Activated naive CD4-positive, alpha-beta T cell treated with anti-CD3 and anti-CD28 coated beads for 36 hours (primary cell): ENCODE measurements around the gene CSAD. TPM values are rescaled to one million over a fixed set of nuclear protein-coding genes. Genes with fewer than 3 reads are reported as not detected.
"Not testable (repeated sequence)": the region's sequence is repeated elsewhere in the genome, so short reads cannot be mapped to it uniquely, and the experiment has no call there.

Source experiments
- CTCF ChIA-PET: fragments of 350-600 bp; sonication (Branson Sonifier 250); formaldehyde crosslinking; loops from one replicate; lab custom pipeline; 2021; ENCODE audit warnings: antibody characterized with exemption; lab: Charles Lee
- DNase-seq: peaks from one replicate; pipeline ENCODE4 v3.0.0-alpha.2; 2020
- H3K27ac Mint-ChIP-seq: one replicate; pipeline ENCODE4 v1.8.0; 2021; ENCODE audit warnings: mild to moderate bottlenecking, mixed read lengths
- H3K27me3 Mint-ChIP-seq: one replicate; pipeline ENCODE4 v1.8.0; 2021; ENCODE audit warnings: low read depth, mixed read lengths
- H3K36me3 Mint-ChIP-seq: one replicate; pipeline ENCODE4 v1.8.0; 2021; ENCODE audit warnings: low read depth, mixed read lengths
- H3K4me1 Mint-ChIP-seq: one replicate; pipeline ENCODE4 v1.8.0; 2021; ENCODE audit warnings: low read depth, mixed read lengths
- H3K4me3 Mint-ChIP-seq: one replicate; pipeline ENCODE4 v1.8.0; 2021; ENCODE audit warnings: mild to moderate bottlenecking, moderate library complexity, mixed read lengths
- H3K9me3 Mint-ChIP-seq: one replicate; pipeline ENCODE4 v1.8.0; 2021; ENCODE audit warnings: mixed read lengths
- intact Hi-C: fragments of 100-400 bp; cut with micrococcal nuclease; formaldehyde crosslinking; loops from one replicate; pipeline ENCODE4 v1.15.1; 2023
- total RNA-seq, 2 experiments: library from RNA; stranded (reverse); gene quantifications; one replicate each; pipeline ENCODE4 v1.2.3, GENCODE V29; 2021

The CSAD gene
- total RNA-seq, 2 experiments from 2014 or later: 31.5 to 32.3 TPM

GRCh38 chr12:53122961-53123468, 57.7 kb downstream of the CSAD start:
- CTCF ChIA-PET: no interaction called here
- no peaks in the 10 kb centered on the region for H3K27me3 Mint-ChIP-seq
- no peaks in the 10 kb centered on the region for H3K36me3 Mint-ChIP-seq
- DNase-seq: no peak
- H3K4me3 Mint-ChIP-seq: no peak overlapping the region
- H3K27ac Mint-ChIP-seq: no peak overlapping the region
- intact Hi-C loops: no loop called here
- no peaks in the 10 kb centered on the region for H3K9me3 Mint-ChIP-seq
- no peaks in the 10 kb centered on the region for H3K4me1 Mint-ChIP-seq

DNA sequence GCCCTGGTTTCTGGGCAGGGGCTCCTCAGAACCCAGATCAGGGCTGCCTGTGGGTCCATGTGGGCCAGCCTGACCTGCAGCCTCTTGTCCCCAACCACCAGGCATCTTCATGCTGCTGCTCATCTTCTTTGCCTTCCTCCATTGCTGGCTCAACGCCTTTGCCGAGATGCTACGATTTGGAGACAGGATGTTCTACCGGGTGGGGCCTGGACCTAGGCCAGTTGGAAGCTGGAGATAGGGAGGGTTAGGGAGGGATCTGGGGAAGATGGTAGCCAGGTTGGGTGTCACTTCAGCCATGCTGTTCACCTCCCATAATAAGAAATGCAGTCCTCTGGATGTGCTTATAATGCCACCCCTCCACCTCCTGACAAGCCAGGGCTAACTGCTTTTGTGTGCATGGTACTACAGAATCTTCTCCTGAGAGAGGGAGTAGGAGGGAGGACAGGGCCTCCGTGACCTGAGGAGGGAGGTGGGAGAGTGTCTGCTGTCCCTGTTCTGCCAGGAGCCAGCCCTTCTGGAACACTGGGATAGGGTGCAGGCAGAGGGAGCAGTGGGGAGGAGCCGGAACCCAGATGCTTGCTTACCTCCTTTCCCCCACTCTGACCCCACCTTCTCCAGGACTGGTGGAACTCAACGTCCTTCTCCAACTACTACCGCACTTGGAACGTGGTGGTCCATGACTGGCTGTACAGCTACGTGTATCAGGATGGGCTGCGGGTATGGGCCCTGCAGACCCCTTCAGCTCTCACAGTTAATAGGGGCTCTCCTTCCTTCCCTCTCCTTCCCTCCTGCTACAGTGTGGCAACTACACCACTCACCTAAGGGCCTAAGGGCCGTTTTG, 59.8 kb downstream of the CSAD start:
- no peak for DNase-seq
- intact Hi-C loops: no loop called here
- no peaks in the 10 kb centered on the region for H3K27me3 Mint-ChIP-seq
- CTCF ChIA-PET: interaction anchor here (0.5 to 0.8 kb wide), 3 partner anchors 21 to 235 kb away, joined by 3 to 4 read pairs (median 3); no protein-coding TSS in a partner anchor
- H3K27ac Mint-ChIP-seq: no peak overlapping the region
- H3K9me3 Mint-ChIP-seq: no peaks in the 10 kb centered on the region
- no peaks in the 10 kb centered on the region for H3K36me3 Mint-ChIP-seq
- no peaks in the 10 kb centered on the region for H3K4me1 Mint-ChIP-seq
- no peak overlapping the region for H3K4me3 Mint-ChIP-seq

DNA sequence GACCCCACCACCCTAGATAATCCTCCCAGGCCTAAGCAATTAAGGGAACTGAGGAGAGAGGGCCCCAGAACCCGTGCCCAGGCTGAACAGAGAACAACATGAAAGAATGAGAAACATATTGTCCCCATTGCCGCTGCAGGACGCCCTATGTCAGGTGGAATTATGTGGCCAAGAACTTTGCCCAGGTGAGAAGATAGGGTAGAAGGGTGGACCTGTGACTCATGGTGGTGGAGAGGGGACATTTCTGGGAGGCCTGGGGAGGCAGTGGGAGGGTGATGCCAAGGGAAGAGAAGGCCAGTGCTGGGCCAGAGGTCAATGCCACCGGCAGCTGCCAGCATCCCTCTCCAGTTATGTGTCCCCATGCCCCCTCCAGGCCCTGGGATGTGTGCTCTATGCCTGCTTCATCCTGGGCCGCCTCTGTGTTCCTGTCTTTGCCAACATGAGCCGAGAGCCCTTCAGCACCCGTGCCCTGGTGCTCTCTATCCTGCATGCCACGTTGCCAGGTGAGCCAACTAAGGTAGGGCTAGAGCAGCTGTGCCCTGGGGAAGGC, 61.9 kb downstream of the CSAD start:
- no peaks in the 10 kb centered on the region for H3K27me3 Mint-ChIP-seq
- DNase-seq: no peak
- H3K4me1 Mint-ChIP-seq: no peaks in the 10 kb centered on the region
- intact Hi-C loops: no loop called here
- H3K36me3 Mint-ChIP-seq: no peaks in the 10 kb centered on the region
- no peaks in the 10 kb centered on the region for H3K9me3 Mint-ChIP-seq
- H3K4me3 Mint-ChIP-seq: no peak overlapping the region
- CTCF ChIA-PET: interaction anchor here (1.0 kb wide), 1 partner anchor 37 kb away, joined by 3 read pairs; no protein-coding TSS in a partner anchor
- no peak overlapping the region for H3K27ac Mint-ChIP-seq

DNA sequence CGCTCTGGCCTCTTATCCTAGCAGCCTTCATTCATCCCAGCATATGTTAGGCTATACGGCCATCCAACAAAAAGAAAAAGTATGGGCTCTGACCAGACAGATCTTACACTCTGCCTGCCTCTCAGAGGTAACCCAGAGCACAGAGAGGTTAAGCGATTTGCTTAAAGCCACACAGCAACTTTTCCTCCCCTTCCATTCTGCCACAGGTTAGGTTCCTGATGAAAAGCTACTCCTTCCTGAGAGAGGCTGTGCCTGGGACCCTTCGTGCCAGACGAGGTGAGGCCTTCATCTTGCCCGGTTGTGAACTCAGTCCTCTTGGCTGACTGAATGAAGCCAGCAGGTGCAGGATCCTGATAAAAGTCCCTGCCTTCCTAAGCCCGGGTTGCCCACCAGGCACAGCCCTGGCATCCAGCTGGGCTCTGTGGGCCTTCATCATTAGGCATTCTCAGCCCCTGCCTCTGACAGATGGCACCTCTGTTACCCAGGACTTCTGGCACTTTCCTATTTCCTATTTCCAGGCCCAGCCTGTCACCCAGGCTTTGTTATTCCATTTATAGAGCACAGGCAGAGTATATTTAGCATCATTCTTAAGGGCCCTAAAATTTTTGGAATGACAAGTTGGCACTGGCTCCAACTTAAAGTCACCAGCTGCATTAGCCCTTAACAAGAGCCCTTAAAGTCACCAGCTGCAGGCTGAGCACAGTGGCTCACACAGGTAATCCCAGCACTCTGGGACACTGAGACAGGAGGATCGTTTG, 64.7 kb downstream of the CSAD start:
- H3K9me3 Mint-ChIP-seq: no peaks in the 10 kb centered on the region
- no peak overlapping the region for H3K27ac Mint-ChIP-seq
- no peaks in the 10 kb centered on the region for H3K27me3 Mint-ChIP-seq
- DNase-seq: no peak
- H3K4me1 Mint-ChIP-seq: no peaks in the 10 kb centered on the region
- intact Hi-C loops: no loop called here
- no peaks in the 10 kb centered on the region for H3K36me3 Mint-ChIP-seq
- CTCF ChIA-PET: interaction anchor here (0.7 to 1.2 kb wide), 3 partner anchors 13 to 381 kb away, joined by 3 to 4 read pairs (median 3); partner anchors contain the start of gene SOAT2
- H3K4me3 Mint-ChIP-seq: no peak overlapping the region

DNA sequence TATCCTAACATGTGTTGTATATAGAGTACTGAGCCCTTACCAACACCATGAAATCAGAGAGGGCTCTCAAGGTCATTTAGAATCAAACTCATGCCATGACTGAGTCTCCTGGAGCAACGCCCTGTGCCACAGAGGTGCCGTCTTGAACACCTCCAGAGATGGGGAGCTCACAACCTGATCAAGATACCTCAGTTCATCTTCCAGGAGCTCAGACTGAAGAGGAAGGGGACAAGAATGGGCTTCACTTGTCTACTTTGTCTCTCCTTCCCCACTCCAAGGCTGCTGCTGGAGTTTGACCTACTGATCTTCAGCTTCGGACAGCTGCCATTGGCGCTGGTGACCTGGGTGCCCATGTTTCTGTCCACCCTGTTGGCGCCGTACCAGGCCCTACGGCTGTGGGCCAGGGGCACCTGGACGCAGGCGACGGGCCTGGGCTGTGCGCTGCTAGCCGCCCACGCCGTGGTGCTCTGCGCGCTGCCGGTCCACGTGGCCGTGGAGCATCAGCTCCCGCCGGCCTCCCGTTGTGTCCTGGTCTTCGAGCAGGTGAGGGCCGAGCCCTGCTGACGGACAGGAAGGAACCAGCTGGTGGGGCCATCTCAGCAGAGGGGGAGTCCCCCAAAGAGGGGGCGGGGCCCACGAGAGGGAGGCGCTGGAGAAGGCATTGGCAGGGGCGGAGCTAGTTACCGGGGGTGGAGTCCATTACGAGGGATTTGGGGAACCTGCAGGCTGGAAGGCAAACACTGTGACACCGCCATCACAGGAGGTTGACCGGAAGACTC, 65.4 kb downstream of the CSAD start:
- CTCF ChIA-PET: interaction anchor here (1.0 to 1.2 kb wide), 2 partner anchors 12 to 49 kb away, joined by 3 to 4 read pairs; partner anchors contain the start of gene SOAT2
- intact Hi-C loops: no loop called here
- DNase-seq: no peak

DNA sequence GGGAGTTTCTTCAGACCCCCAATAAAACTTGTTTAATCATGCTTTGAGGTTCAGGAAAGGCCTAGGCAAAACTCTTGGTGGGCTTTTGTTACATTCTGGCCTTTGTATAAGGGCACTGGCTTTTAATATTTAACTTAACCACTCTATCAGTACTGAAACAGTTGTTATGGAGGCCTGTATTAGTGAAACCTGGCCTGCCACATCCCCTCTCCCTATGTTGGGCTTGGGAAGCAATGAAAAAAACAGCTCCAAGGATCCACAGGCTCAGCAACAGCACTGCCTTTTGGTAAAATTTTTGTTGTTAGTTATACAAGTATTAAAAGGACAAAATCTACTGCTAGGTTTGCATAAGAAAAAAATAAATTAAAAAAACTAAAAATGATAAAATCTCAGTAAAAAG, 66.8 kb downstream of the CSAD start:
- H3K4me3 Mint-ChIP-seq: no peak overlapping the region
- intact Hi-C loops: no loop called here
- H3K36me3 Mint-ChIP-seq: no peaks in the 10 kb centered on the region
- H3K4me1 Mint-ChIP-seq: no peaks in the 10 kb centered on the region
- H3K27me3 Mint-ChIP-seq: no peaks in the 10 kb centered on the region
- DNase-seq: no peak
- CTCF ChIA-PET: no interaction called here
- no peak overlapping the region for H3K27ac Mint-ChIP-seq
- H3K9me3 Mint-ChIP-seq: no peaks in the 10 kb centered on the region

More for the DNA sequence above, 65.4 kb downstream of the CSAD start:
- no peaks in the 10 kb centered on the region for H3K4me1 Mint-ChIP-seq
- no peaks in the 10 kb centered on the region for H3K27me3 Mint-ChIP-seq
- no peak overlapping the region for H3K4me3 Mint-ChIP-seq
- no peaks in the 10 kb centered on the region for H3K9me3 Mint-ChIP-seq
- no peak overlapping the region for H3K27ac Mint-ChIP-seq
- H3K36me3 Mint-ChIP-seq: no peaks in the 10 kb centered on the region

GRCh38 chr12:53113136-53113705, 67.5 kb downstream of the CSAD start:
- Mint-ChIP-seq H3K4me1 (no peaks in the 10 kb centered on the region), H3K36me3 (no peaks in the 10 kb centered on the region), H3K27ac (no peak overlapping the region), H3K9me3 (no peaks in the 10 kb centered on the region), H3K27me3 (no peaks in the 10 kb centered on the region), H3K4me3 (no peak overlapping the region)
- CTCF ChIA-PET: no interaction called here
- intact Hi-C loops: no loop called here
- DNase-seq: no peak

GRCh38 chr12:53112431-53112830, 68.3 kb downstream of the CSAD start:
- DNase-seq, intact Hi-C loops, H3K4me3 Mint-ChIP-seq, H3K36me3 Mint-ChIP-seq, H3K4me1 Mint-ChIP-seq, H3K27ac Mint-ChIP-seq, H3K9me3 Mint-ChIP-seq, H3K27me3 Mint-ChIP-seq: not testable (repeated sequence)
- CTCF ChIA-PET: interaction anchor here (0.7 to 1.4 kb wide), 2 partner anchors 13 to 29 kb away, joined by 4 read pairs; no protein-coding TSS in a partner anchor

Other genes with a start within 250 kb of the CSAD start
- 1 to 10 TPM; 7.5 to 7.9 TPM for gene KRT18, start 231.8 kb downstream of the CSAD start, total RNA-seq
- gene EIF4B, start 174.5 kb downstream of the CSAD start, total RNA-seq: 100 to 1,000 TPM; 813 to 821 TPM
- under 1 TPM; 0.37 to 0.67 TPM for gene TNS2, start 130.9 kb downstream of the CSAD start, total RNA-seq
- gene SPRYD3, start 101.5 kb downstream of the CSAD start, total RNA-seq: 10 to 100 TPM; 20.1 to 20.2 TPM
- gene IGFBP6, start 83.3 kb downstream of the CSAD start, total RNA-seq: 1 to 10 TPM; 3.7 to 6.4 TPM
- under 1 TPM; 0.74 to 0.81 TPM for gene SOAT2, start 77.4 kb downstream of the CSAD start, total RNA-seq
- 10 to 100 TPM; 40.4 to 42.0 TPM for gene ZNF740, start 203 bp downstream of the CSAD start, total RNA-seq
- 10 to 100 TPM; 32.3 to 32.5 TPM for gene ITGB7, start 26.3 kb upstream of the CSAD start, total RNA-seq
- 1 to 10 TPM; 4.0 to 4.6 TPM for gene RARG, start 51.3 kb upstream of the CSAD start, total RNA-seq
- 10 to 100 TPM; 53.3 to 54.2 TPM for gene ESPL1, start 87.4 kb upstream of the CSAD start, total RNA-seq
- gene PFDN5, start 114.6 kb upstream of the CSAD start, total RNA-seq: 100 to 1,000 TPM; 376 to 383 TPM
- gene MYG1, start 118.8 kb upstream of the CSAD start, total RNA-seq: 10 to 100 TPM; 59.6 to 68.4 TPM
- 10 to 100 TPM; 81.0 to 83.4 TPM for gene AAAS, start 140.7 kb upstream of the CSAD start, total RNA-seq
- gene SP7, start 155.4 kb upstream of the CSAD start, total RNA-seq: not detected
- gene SP1, start 199.3 kb upstream of the CSAD start, total RNA-seq: 10 to 100 TPM; 87.6 to 91.9 TPM
- not detected for gene AMHR2, start 242.9 kb upstream of the CSAD start, total RNA-seq